Raji (cell line): ENCODE measurements around the gene OR1I1.

Source experiments
- POLR2A ChIP-seq: IDR thresholded peaks from 2 replicates; pipeline ENCODE4 v1.6.1; 2011; ENCODE audit warnings: low read depth, low read length, control low read depth; ENCODE audit not compliant: insufficient read depth

Gene OR1I1

DNA sequence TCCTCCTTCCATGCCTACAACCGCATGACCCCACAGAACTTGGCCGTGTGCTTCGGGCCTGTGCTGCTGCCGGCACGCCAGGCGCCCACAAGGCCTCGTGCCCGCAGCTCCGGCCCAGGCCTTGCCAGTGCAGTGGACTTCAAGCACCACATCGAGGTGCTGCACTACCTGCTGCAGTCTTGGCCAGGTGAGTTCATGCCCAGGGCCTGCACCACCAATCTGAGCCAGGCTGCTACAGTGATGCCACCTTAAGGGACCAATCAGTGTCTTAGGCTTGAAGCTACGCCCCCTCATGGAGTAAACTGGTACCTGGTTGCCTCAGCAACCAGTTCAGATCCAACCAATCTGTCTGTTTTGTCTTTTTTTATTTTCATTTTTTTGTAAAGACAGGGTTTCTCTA is 30.4 kb downstream of the OR1I1 start:
- TF ChIP-seq POLR2A, result no peak

DNA sequence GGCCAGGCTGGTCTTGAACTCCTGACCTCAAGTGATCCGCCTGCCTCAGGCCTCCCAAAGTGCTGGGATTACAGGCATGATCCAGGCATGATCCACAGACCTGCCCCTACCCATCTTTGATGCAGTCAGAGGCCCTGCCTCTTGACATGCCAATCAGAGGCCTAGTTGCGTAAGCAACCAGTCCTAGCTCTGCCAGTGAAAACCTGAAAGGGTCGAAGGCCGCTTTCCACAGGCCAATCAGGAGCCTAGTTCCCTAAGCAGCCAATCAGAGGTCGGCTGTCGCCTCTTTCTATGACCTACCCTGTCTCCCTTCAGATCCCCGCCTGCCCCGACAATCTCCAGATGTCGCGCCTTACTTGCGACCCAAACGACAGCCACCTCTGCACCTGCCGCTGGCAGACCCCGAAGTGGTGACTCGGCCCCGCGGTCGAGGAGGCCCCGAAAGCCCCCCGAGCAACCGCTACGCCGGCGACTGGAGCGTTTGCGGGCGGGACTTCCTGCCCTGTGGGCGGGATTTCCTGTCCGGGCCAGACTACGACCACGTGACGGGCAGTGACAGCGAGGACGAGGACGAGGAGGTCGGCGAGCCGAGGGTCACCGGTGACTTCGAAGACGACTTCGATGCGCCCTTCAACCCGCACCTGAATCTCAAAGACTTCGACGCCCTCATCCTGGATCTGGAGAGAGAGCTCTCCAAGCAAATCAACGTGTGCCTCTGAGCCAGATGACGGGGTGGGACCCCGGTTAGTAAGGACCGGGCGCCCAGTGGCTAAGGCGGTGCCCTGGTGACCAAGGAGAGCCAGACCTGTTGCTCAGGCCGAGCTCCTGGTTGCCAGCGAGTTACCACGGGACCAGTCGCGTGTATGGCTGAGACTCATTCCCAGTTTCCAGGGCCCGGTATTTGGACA is 31.5 kb downstream of the OR1I1 start:
- TF ChIP-seq POLR2A, result no peak

DNA sequence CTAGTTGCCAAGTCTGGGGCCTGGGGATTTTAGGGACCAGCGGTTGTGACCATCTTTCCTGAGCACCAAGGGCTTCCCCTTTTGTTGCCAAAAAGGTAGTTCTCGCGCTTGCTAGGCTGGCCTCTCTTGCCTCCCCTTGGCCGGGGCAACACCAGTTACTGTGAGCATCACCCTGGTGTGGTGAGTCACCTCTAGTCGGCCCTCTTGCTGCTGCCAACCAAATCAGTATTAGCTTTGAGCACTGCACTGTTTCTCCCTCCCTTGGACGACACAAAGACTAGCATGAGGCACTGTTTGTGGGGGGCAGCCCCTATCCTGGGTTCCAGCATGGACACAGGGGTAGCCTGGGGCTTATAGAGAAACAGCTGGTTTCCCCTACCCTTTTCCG is 32.1 kb downstream of the OR1I1 start:
- no peak for TF ChIP-seq POLR2A

DNA sequence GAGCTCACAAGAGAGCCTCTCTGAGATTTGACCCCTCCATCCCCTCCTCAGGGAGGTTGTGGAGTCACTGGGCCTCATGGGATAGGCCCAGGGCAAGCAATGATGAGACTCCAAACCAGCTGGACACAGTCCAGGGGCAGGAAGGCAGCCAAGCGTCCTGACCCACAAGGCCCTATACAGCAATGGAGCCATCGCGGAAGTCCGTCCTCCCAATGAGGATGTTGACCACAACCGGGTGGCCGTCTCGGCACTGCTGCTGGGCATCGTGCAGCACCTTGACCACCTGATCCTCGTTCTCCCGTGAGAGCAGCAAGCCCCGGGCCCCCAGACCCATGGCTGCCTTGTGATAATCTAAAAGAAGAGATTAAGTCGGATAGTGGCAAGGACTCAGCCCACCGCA is 33.1 kb downstream of the OR1I1 start:
- TF ChIP-seq POLR2A, result no peak

DNA sequence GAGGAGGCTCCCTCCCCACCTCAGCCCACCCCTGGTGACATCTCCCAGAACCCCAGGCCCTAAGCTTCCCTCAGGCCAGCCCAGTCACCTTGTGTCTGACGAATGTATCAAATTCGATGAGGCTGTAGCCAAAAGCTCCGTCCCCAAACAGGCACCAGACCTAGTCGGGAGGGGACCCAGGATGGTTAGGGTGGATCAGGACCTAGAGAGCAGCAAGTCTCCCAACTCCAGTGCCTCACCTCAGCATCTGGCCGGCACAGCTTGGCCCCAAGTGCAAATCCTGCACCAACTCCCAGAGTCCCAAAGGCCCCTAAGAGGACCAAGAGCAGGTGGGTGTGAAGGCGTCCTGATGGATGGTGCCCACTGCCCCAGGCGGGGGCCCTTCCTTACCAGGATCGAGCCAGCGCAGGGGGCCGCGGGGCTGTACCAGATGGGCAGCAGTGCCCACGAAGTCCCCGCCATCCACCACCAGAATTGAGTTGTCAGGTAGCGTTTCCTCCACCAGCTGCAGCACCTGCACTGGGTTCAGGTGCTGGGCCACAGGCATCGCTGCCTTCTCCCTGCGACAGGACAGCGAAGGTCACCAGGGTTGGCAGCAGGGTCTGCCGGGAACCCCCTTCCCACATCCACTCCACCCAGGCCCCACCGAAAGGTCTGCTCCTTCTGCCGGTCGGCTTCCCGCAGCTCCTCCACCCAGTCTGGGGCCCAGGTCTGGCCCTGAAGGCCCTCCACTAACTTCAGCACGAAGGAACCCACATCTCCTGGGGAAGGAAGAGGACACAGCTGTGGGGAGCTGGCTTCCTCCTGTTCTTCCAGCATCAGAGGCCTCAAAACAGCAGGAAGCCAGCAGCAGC is 34.0 kb downstream of the OR1I1 start:
- TF ChIP-seq POLR2A, result no peak

DNA sequence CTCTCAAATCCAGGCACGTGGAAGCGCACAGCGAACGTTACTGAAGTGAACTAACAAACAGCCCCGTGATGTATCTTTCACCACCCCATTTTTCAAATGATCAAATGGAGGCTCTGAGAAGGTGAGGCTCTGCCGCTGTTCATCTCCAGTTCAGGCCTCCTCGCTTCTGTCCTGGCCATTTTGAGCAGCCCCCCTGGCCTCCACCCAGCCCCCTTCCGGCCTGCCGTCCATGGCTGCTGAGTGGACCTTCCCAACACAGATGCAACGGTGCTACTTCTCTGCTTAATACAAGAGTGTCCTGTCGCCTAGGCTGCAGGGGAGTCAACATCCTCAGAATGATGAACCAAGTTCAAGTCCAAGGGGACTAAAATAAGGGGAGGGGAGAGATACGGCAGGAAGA is 34.8 kb downstream of the OR1I1 start:
- TF ChIP-seq POLR2A, result no peak

DNA sequence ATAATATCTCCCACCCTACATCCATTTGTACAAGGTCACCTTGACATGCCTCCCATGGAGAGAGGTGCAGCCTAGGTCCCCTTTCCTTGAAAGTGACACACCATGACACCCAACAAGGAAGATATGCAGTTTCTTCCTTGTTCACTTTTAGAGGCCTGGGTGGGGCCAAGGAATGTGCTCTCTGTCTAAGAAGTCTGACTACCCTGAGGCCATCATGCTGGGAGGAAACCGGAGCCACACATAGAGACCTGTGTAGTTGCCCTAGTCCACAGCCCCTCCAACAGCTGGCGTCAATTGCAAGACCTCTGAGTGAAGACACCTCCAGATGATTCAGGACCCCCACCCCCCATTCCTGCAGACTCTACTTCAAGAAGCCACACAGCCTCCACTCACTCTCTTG is 36.2 kb downstream of the OR1I1 start:
- no peak for TF ChIP-seq POLR2A

DNA sequence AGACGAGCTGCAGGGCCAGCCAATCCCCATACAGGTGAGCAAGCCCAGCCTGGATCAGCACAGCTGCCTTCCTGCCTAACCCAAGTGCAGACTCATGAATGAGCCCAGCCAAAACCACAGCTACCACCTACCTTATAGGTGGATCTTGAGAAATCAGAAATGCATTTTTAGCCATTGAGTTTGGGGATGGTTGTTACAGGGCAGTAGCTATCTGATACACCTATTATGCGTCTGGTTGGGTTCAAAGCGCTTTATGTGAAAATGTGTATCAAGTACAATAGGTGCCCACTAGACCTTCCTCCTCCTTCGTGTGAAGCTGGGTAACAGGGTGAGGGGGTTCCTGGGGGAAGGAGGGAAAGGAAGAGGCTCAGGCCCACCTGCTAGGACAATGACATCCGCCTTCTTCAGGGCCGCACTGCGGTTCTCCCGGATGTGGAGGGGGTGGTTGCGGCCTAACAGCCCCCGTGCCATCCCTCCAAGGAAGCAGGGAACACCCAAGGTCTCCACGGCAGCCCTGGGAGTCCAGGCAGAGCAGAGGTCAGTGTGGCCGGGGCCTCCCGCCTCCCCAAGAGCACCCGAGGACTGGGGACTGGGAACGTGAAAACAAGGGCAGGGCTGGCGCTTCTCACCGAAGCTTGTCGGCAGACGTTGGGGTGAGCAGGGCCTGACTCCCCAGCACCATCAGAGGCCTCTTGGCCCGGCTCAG is 36.9 kb downstream of the OR1I1 start:
- TF ChIP-seq POLR2A, result no peak

DNA sequence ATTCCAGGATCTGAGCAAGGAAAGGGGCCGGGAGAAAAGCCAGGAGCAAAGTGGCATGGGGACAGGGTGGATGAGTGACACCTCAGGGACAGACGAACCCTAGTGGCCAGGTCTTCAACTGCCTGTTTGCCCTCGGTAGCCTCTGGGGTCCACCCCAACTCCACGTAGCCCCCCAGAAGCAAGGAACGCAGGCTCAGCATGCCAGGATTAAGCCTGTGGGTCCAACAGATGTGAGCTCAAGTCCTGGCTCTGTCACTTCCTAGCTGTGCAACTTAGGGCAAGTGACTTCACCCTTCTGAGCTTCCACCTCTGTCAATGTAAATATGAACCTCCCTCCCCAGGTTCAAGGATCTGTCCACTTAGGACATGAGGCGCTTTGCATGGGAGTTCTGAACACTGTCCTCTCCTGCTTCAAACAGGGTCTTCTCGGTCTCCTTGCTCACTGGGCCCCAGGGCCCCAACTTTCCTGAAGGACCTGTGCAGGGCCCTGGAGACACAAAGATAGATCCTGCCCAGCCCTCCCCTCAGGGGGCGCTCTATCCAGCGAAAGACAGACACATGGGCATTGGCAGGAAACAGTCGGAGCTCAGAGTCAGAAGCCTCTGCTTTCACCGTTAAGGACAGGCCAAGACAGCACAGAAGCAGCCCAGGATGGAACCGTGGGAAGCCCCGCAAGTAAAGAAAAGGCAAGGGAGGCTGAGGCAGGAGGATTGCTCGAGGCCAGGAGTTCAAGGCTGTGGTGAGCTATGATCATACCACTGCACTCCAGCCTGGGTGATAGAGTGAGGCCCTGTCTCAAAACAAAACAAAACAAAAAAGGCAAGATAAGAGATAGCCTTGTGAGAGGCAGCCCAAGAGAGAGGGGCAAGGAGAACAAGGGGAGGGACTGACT is 38.4 kb downstream of the OR1I1 start:
- TF ChIP-seq POLR2A, result no peak

DNA sequence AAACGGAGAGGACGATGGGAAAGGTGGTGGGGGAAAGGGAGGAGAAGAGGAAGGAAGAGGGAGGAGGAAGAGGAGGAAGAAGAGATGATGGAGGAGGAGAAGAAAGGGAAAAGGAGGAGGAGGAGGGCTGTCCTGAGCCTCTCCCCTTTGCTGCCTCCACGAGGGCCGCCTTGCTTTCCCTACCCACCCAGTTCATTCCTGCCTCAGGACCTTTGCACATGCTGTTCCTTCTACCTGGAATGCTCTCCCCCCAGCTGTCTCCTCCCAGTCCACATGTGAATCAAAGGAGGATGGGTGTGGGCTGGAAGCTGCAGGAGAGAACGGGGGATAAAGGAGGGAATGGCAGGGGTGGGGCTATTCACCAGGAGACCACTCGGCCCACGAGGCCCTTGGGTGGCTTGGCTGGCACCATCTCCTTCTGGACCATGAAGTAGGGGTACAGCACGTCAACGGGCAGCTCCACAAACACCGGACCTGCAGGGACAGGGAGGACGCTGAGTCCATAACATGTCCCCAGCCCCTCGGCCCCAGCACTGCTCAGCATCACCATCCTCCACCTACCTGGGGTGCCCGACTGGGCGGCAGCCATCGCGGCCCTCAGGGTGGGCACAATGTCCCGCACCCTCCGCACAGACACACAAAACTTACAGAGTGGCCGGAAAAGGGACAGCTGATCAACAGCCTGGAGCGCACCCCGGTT is 40.5 kb downstream of the OR1I1 start:
- TF ChIP-seq POLR2A, result no peak

DNA sequence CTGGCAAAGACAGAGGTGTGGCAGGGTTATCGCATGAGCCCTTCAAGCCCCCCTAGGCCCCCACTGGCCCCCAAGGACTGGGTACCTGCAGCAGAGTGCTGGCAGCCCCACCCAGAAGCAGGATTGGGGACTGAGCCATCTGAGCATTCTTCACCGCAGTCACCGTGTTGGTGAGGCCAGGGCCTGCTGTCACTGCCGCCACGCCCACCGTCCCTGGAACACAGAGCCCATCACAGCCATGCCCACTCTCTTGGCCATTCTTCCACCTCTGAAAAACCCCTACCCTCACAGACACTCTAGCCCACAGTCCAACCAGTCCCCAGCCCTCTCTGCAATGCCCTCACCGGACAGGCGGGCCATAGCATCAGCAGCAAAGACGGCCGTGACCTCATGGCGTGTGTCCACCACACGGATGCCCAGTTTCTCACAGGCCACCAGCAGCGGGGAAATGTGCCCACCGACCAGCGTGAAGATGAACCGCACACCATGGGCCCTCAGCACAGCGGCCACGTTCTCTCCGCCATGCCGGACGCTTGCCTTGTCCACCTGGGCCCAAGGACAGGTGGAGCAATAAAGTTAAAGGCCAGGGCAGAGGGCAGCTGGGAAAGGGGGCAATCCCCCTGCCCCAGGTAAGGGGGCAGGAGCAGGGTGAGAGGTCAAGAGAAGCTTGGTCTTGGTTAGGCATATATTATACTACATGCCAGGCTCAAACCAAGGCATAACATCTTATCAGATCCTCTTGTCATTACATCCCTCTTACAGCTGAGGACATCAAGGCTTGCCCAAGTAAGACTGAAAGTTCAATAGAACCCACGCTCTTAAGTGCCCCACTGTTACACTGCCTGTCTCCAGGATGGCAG is 41.2 kb downstream of the OR1I1 start:
- TF ChIP-seq POLR2A, result no peak

DNA sequence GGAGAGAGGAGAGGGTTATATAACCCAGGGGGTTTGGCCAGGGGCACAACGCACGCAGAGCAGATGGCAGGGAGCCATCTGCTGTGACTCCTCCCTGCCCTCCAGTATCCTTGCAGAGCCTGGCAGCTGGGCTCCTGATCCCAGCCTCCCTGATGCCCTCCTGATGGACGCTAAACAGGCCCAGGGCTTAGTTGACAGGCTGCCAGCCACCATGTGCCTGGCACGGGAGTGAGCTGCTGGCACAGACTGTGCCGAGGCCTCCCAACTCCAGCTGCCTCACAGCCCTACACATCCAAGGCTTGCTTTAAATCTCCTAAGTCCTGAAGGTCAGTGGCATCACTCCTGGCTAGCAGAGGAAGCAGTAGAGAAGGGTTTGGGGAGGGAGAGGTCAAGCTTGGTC is 41.9 kb downstream of the OR1I1 start:
- TF ChIP-seq POLR2A, result no peak

DNA sequence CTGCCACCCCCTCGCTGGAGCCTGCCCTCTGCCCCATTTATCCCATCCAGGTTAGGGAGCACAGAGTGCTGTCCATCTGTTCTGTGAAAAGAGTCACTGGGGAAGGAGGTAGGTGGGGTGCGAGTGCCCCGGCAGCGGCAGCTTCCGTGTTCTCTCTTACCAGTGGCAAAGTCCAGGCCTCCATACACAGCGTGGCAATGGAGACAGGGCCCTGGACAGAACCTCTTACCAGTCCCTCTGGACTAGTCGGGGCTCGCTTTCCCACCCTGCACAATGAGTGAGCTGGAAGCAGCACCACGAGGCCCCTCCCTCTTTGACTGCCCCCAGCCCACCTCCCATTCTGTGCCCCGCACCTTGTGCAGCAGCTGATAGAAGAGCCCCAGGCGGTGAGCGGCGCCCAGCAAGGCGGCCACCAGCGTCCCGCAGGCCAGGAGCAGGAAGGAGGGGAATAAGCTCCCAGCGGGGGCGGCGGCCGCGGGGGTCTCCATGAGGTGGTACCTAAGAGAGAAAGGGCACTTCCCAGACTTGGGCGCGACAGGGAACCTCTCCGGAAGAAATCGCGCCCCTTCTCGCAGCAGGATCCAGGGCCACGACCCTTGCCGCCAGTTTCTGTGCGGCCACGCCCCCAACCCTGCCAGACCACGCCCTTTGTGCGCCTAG is 42.7 kb downstream of the OR1I1 start:
- TF ChIP-seq POLR2A, result no peak
